ENCODE data around the gene RASL10A.
A peak's percentile ranks its signal among the peaks of the same experiment; 100 is the strongest.

DNA sequence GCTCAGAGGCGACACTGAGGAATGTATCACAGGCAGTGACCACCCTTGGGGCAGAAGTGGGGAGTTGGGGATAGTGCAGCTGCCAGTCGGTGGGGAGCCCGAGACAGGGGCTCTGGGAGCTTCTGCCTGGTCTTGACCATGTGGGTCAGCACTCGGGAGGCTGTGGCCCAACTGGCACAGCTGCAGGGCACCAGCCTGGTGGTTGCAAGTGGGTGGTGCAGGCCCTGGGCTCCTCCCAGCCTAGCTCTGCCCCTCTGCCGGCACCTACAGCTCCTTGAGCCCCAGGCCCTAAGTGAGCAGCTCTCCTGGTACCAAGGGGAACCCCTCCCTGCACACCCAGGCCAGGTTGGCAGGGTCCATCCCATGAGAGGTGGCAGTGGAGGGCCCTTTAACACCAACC is 12.6 kb upstream of the RASL10A start:
- TF ChIP-seq, protein P1, sequence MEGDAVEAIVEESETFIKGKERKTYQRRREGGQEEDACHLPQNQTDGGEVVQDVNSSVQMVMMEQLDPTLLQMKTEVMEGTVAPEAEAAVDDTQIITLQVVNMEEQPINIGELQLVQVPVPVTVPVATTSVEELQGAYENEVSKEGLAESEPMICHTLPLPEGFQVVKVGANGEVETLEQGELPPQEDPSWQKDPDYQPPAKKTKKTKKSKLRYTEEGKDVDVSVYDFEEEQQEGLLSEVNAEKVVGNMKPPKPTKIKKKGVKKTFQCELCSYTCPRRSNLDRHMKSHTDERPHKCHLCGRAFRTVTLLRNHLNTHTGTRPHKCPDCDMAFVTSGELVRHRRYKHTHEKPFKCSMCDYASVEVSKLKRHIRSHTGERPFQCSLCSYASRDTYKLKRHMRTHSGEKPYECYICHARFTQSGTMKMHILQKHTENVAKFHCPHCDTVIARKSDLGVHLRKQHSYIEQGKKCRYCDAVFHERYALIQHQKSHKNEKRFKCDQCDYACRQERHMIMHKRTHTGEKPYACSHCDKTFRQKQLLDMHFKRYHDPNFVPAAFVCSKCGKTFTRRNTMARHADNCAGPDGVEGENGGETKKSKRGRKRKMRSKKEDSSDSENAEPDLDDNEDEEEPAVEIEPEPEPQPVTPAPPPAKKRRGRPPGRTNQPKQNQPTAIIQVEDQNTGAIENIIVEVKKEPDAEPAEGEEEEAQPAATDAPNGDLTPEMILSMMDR (IDR thresholded peaks at IDR 0.05): peak in 1 of 6 experiments; percentile 11
- TF ChIP-seq POLR2AphosphoS5 (IDR thresholded peaks at IDR 0.05) (no peak), POLR2A (IDR thresholded peaks at IDR 0.05) (no peak)
